GM18517 (cell line): ENCODE data around the gene CBX4.

Experiments used
- ATAC-seq: cut with Tn5 transposase; IDR thresholded peaks from one replicate; pipeline ENCODE4 v1.9.1; 2021; ENCODE audit warnings: mild to moderate bottlenecking, moderate library complexity; ENCODE audit not compliant: unreplicated experiment

Gene CBX4

GRCh38 chr17:79791735-79792161 lies 47.5 kb downstream of the CBX4 start:
- no peak for ATAC-seq

GRCh38 chr17:79790805-79791734 lies 48.2 kb downstream of the CBX4 start:
- ATAC-seq: no peak

- ATAC-seq: no peak
Measured at GRCh38 chr17:79789943-79790804, 49.1 kb downstream of the CBX4 start.

- ATAC-seq: no peak
Measured at GRCh38 chr17:79788989-79789942, 50.0 kb downstream of the CBX4 start.

GRCh38 chr17:79788455-79788854 lies 50.8 kb downstream of the CBX4 start:
- ATAC-seq: no peak

GRCh38 chr17:79786930-79787643 lies 52.2 kb downstream of the CBX4 start:
- no peak for ATAC-seq

GRCh38 chr17:79785900-79786810 lies 53.1 kb downstream of the CBX4 start:
- no peak for ATAC-seq

GRCh38 chr17:79785017-79785899 lies 54.0 kb downstream of the CBX4 start:
- ATAC-seq: no peak

- no peak for ATAC-seq
Measured at GRCh38 chr17:79784353-79785016, 54.8 kb downstream of the CBX4 start.

GRCh38 chr17:79783891-79784290 lies 55.3 kb downstream of the CBX4 start:
- no peak for ATAC-seq
